ENCODE data around the gene PACSIN3.

DNA sequence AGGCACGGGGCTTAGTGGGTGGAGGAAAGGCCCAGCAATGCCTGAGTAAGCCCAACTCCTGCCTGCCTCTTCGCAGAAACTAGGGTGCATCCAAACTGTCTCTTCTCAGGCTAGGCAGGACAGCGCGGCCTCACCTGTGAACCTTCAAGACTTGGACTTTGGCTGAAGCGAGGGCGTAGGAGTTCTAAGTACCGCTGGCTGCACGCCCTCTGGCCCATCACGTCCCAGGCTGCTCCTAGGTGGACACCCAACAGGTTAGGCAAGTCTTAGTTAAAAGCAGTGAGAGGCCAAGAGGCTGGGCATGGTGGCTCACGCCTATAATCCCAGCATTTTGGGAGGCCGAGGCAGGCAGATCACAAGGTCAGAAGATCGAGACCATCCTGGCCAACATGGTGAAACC, 26.7 kb upstream of the PACSIN3 start:
- TF ChIP-seq EP300 (IDR thresholded peaks at IDR 0.05) = no peak
- TF ChIP-seq CTCF (IDR thresholded peaks at IDR 0.05) = no peak
- TF ChIP-seq POLR2A (IDR thresholded peaks at IDR 0.05) = no peak

Measured in sigmoid colon (tissue), 4 donors.